Myocyte (in vitro differentiated cells): ENCODE measurements around the gene KIF6. TPM values are rescaled to one million over a fixed set of nuclear protein-coding genes. Genes with fewer than 3 reads are reported as not detected.
"Not testable (repeated sequence)": the region's sequence is repeated elsewhere in the genome, so short reads cannot be mapped to it uniquely, and the experiment has no call there.

Source experiments
- DNase-seq: peaks from one replicate; pipeline ENCODE4 v3.0.0-alpha.2; 2012; ENCODE audit warnings: low read depth
- total RNA-seq: library from RNA; depleted of rRNA; stranded (reverse); fragments of >200 nt; gene quantifications from 2 replicates; pipeline ENCODE4 v1.2.3, GENCODE V29; 2014

KIF6 gene
- total RNA-seq, 1 donor from 2014 or later: not detected

- DNase-seq: no peak
Observed at GRCh38 chr6:39558591-39559190, 166.5 kb downstream of the KIF6 start.

GRCh38 chr6:39558079-39558478 lies 167.1 kb downstream of the KIF6 start:
- no peak for DNase-seq

- DNase-seq: no peak
Observed at GRCh38 chr6:39555136-39555535, 170.1 kb downstream of the KIF6 start.

GRCh38 chr6:39553860-39554802 lies 171.1 kb downstream of the KIF6 start:
- peak; percentile 12 for DNase-seq

GRCh38 chr6:39553029-39553428 lies 172.2 kb downstream of the KIF6 start:
- DNase-seq: no peak

GRCh38 chr6:39550191-39550590 lies 175.0 kb downstream of the KIF6 start:
- DNase-seq: no peak

GRCh38 chr6:39546731-39547130 lies 178.5 kb downstream of the KIF6 start:
- DNase-seq: no peak

GRCh38 chr6:39543950-39544349 lies 181.3 kb downstream of the KIF6 start:
- DNase-seq: peak; percentile 1

GRCh38 chr6:39543095-39543494 lies 182.1 kb downstream of the KIF6 start:
- DNase-seq: no peak

- DNase-seq: no peak
Observed at GRCh38 chr6:39540454-39540853, 184.8 kb downstream of the KIF6 start.

- DNase-seq: no peak
Observed at GRCh38 chr6:39530201-39530759, 194.9 kb downstream of the KIF6 start.

- no peak for DNase-seq
Observed at GRCh38 chr6:39527792-39528564, 197.2 kb downstream of the KIF6 start.

- DNase-seq: no peak
Observed at GRCh38 chr6:39524007-39524406, 201.2 kb downstream of the KIF6 start.

GRCh38 chr6:39521958-39522357 lies 203.2 kb downstream of the KIF6 start:
- no peak for DNase-seq

- DNase-seq: no peak
Observed at GRCh38 chr6:39520916-39521315, 204.3 kb downstream of the KIF6 start.

GRCh38 chr6:39520411-39520810 lies 204.8 kb downstream of the KIF6 start:
- no peak for DNase-seq

GRCh38 chr6:39518221-39518620 lies 207.0 kb downstream of the KIF6 start:
- DNase-seq: no peak

- DNase-seq: no peak
Observed at GRCh38 chr6:39517756-39518155, 207.5 kb downstream of the KIF6 start.

- no peak for DNase-seq
Observed at GRCh38 chr6:39516471-39516870, 208.7 kb downstream of the KIF6 start.

- no peak for DNase-seq
Observed at GRCh38 chr6:39515471-39515870, 209.7 kb downstream of the KIF6 start.

GRCh38 chr6:39515006-39515405 lies 210.2 kb downstream of the KIF6 start:
- DNase-seq: no peak

GRCh38 chr6:39509831-39510230 lies 215.4 kb downstream of the KIF6 start:
- DNase-seq: not testable (repeated sequence)
